Loucy (cell line): ENCODE measurements around the gene SCYL3.

ENCODE experiments used
- EZH2phosphoT487 ChIP-seq: fragments of 200-600 bp; IDR thresholded peaks from 2 replicates; pipeline ENCODE4 v1.6.1; 2018; ENCODE audit warnings: antibody characterized with exemption, mild to moderate bottlenecking, moderate library complexity, borderline replicate concordance
- TF ChIP-seq, protein P1 (sequence below): fragments of 200-600 bp; sonication (generic); conservative IDR thresholded peaks from 2 replicates; pipeline ENCODE4 v1.5.1; 2014; ENCODE audit warnings: mild to moderate bottlenecking, antibody characterized with exemption, low read length

GRCh38 chr1:169838942-169839341 lies 54.8 kb downstream of the SCYL3 start:
- TF ChIP-seq, protein P1, sequence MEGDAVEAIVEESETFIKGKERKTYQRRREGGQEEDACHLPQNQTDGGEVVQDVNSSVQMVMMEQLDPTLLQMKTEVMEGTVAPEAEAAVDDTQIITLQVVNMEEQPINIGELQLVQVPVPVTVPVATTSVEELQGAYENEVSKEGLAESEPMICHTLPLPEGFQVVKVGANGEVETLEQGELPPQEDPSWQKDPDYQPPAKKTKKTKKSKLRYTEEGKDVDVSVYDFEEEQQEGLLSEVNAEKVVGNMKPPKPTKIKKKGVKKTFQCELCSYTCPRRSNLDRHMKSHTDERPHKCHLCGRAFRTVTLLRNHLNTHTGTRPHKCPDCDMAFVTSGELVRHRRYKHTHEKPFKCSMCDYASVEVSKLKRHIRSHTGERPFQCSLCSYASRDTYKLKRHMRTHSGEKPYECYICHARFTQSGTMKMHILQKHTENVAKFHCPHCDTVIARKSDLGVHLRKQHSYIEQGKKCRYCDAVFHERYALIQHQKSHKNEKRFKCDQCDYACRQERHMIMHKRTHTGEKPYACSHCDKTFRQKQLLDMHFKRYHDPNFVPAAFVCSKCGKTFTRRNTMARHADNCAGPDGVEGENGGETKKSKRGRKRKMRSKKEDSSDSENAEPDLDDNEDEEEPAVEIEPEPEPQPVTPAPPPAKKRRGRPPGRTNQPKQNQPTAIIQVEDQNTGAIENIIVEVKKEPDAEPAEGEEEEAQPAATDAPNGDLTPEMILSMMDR: no peak
- no peak for TF ChIP-seq EZH2phosphoT487
